GM12892 (cell line): ENCODE results near the gene GAGE13.

Experiments used
- POLR2A ChIP-seq: IDR thresholded peaks from 2 replicates; pipeline ENCODE4 v1.6.1; 2011; ENCODE audit warnings: low read depth, low read length, control low read depth
- POLR2AphosphoS5 ChIP-seq: IDR thresholded peaks from 2 replicates; pipeline ENCODE4 v1.6.1; 2011; ENCODE audit warnings: low read depth, low read length, control low read depth
- TAF1 ChIP-seq: IDR thresholded peaks from 2 replicates; pipeline ENCODE4 v1.6.1; 2011; ENCODE audit warnings: low read depth, mild to moderate bottlenecking, control low read depth, low read length, borderline replicate concordance

DNA sequence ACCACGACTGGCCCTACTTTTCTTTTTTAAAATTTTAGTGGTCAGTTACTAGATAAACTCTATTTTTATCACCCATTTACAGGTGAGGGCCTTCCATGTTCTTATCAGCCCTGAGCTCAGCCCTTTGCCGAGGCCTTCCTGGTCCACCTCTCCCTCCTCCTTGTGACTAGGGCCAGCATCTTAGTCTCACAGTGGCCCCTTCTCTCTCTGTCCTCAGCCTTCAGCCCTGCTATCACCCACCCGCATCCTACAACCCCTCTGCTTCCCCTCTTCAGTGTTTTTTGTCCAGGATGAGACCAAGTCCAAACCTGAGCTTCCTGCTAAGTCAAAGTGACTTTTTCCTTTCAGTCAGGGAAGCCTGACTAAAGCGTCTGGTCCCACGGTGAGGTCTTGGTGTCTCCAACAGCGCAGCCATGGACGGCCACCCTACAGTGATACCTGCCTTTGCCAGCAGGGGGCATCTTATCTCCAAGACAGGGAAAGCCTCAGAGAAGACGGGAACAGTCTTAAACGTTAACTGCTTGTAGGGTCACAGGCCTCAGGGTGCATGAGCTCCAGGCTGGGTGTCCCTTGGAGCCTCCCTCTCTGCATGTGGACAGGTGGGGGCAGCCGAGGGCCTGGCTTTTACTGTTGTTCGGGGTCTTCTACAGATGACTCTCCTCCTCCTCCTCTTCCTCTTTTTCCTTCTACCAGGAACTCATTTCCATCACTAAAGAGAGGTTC is 39.6 kb upstream of the GAGE13 start:
- TF ChIP-seq TAF1, result no peak
- no peak for TF ChIP-seq POLR2AphosphoS5
- TF ChIP-seq POLR2A, result no peak
